Thoracic aorta (tissue), 2 donors: Measurements from ENCODE around the gene CACNA2D2. TPM values are rescaled to one million over a fixed set of nuclear protein-coding genes. Genes with fewer than 3 reads are reported as not detected.

Experiments
- ATAC-seq: fragments of 150-250 bp; one replicate; pipeline ENCODE4 v1.8.0; 2017; ENCODE audit warnings: low read depth; ENCODE audit not compliant: insufficient number of reproducible peaks, low FRiP score
- DNase-seq: peaks from one replicate; pipeline ENCODE4 v3.0.0-alpha.2; 2020; ENCODE audit warnings: low spot score
- H3K27ac ChIP-seq, 2 donors: fragments of 200-600 bp; sonication (generic); 1 replicate in 1 of 2; 2 replicates in 1 of 2; pipeline ENCODE4 v1.5.1; 2016; ENCODE audit warnings: mild to moderate bottlenecking in 2 of 2, moderate library complexity in 2 of 2
- H3K27me3 ChIP-seq: fragments of 200-600 bp; sonication (generic); replicated peaks from 2 replicates; pipeline ENCODE4 v1.6.0; 2016; ENCODE audit warnings: mild to moderate bottlenecking; ENCODE audit not compliant: insufficient read depth
- H3K36me3 ChIP-seq: fragments of 200-600 bp; sonication (generic); one replicate; pipeline ENCODE4 v1.5.1; 2016
- H3K4me1 ChIP-seq, 2 donors: fragments of 200-600 bp; sonication (generic); 1 replicate in 1 of 2; 2 replicates in 1 of 2; pipeline versions ENCODE4 v1.5.1 to v1.6.0; 2016; ENCODE audit warnings: low read depth in 2 of 2, mild to moderate bottlenecking in 1 of 2; ENCODE audit not compliant: control insufficient read depth in 1 of 2
- H3K4me3 ChIP-seq: fragments of 200-600 bp; sonication (generic); 2 replicates; pipeline ENCODE4 v1.5.1; 2016; ENCODE audit warnings: mild to moderate bottlenecking
- H3K9me3 ChIP-seq: fragments of 200-600 bp; sonication (generic); 2 replicates; pipeline ENCODE4 v1.5.1; 2016
- total RNA-seq, 2 donors: library from RNA; depleted of rRNA; stranded (reverse); fragments of >200 nt; gene quantifications; one replicate each; pipeline versions ENCODE4 v1.1.0 to v1.2.3, GENCODE V29; 2016
- TF ChIP-seq, protein P1 (sequence below): fragments of 200-600 bp; sonication (generic); IDR thresholded peaks from one replicate; pipeline ENCODE4 v1.5.1; 2019; ENCODE audit warnings: antibody characterized with exemption

Gene CACNA2D2
- total RNA-seq, 2 donors from 2014 or later = 2.3 to 4.2 TPM

DNA sequence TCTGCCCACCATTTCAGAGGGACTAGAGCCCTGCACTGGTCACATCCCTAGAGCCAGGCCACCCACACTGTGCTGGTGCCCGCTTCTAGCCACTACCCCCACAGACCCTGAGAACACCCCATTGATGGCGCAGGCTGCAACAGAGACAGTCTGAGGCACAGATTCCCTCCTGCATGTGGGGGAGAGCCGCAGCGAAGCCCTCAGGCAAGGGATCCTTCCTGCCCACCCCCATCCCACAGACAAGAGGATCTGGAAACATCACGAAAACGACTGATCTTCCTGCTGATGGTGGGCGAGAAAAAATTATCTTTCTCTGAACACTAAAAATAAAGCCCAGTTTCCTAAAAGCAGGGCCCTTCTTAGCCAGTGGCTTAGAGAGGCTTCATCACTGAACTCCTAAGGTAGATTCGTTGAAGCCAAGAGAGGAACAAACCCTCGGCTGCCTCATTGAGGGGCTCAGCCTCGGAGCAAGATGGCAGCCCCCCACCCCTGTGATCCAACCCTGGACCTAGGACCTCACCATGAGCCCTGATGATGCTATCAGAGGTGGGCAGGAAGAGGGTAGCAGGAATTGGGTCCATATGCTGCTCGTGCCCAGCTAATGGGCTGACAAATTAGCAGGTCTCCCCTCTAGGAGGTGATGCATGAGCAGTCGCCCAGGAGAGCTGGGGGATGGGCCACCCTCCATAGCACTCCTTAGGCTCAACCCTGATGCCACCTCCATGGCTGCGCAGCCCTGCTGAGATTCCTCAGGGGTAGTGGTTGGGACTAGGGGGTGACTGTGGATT is 54.5 kb downstream of the CACNA2D2 start:
- ATAC-seq (no peak), DNase-seq (no peak)
- H3K4me3 ChIP-seq = no peak overlapping the region
- H3K9me3 ChIP-seq = no peaks in the 10 kb centered on the region
- H3K4me1 ChIP-seq = peaks cover 3 to 14% of the 10 kb centered on the region in 2 donors
- H3K36me3 ChIP-seq = no peaks in the 10 kb centered on the region
- H3K27me3 ChIP-seq = no peaks in the 10 kb centered on the region
- H3K27ac ChIP-seq = no peak overlapping the region
- TF ChIP-seq, protein P1, sequence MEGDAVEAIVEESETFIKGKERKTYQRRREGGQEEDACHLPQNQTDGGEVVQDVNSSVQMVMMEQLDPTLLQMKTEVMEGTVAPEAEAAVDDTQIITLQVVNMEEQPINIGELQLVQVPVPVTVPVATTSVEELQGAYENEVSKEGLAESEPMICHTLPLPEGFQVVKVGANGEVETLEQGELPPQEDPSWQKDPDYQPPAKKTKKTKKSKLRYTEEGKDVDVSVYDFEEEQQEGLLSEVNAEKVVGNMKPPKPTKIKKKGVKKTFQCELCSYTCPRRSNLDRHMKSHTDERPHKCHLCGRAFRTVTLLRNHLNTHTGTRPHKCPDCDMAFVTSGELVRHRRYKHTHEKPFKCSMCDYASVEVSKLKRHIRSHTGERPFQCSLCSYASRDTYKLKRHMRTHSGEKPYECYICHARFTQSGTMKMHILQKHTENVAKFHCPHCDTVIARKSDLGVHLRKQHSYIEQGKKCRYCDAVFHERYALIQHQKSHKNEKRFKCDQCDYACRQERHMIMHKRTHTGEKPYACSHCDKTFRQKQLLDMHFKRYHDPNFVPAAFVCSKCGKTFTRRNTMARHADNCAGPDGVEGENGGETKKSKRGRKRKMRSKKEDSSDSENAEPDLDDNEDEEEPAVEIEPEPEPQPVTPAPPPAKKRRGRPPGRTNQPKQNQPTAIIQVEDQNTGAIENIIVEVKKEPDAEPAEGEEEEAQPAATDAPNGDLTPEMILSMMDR = no peak

DNA sequence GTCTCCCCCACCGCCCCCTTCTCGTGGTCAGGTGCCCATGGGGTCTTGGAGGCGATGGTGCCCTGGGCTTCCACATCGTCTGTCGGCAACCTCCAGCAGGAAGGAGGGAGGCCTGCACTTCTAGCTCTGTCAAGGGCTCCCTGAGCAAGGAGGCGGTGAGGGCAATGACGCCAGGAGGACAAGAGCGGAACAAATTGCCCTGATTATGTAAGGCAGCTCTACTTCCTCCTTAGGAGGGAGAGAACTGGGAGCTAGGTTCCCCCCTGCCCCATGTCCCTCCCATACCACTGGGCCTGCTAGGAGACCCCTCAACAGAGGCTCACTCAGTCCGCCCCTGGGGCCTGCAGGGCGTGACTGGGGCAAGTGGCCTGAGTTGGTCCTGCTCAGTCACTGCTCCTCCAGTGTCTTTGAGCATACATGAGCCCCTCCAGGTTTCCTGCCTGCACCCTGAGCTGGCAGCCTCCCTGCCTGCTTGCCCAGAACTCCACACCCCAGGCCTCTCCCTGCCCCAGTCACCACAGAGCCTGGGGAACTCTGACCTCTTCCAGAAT is 56.1 kb downstream of the CACNA2D2 start:
- Histone ChIP-seq H3K4me3 (no peak overlapping the region), H3K36me3 (no peaks in the 10 kb centered on the region), H3K27ac (no peak overlapping the region), H3K27me3 (no peaks in the 10 kb centered on the region), H3K4me1 (peaks cover 3 to 14% of the 10 kb centered on the region in 2 donors), H3K9me3 (no peaks in the 10 kb centered on the region)
- no peak for DNase-seq
- TF ChIP-seq, protein P1 = no peak
- ATAC-seq = no peak

GRCh38 chr3:50445919-50446318 is 57.5 kb downstream of the CACNA2D2 start:
- TF ChIP-seq, protein P1 = no peak
- H3K27ac ChIP-seq = no peak overlapping the region
- peaks cover 2 to 11% of the 10 kb centered on the region in 2 donors for H3K4me1 ChIP-seq
- no peak overlapping the region for H3K4me3 ChIP-seq
- DNase-seq = no peak
- ATAC-seq = no peak
- H3K36me3 ChIP-seq = no peaks in the 10 kb centered on the region
- H3K9me3 ChIP-seq = no peaks in the 10 kb centered on the region
- H3K27me3 ChIP-seq = no peaks in the 10 kb centered on the region

GRCh38 chr3:50444782-50445181 is 58.7 kb downstream of the CACNA2D2 start:
- no peaks in the 10 kb centered on the region for H3K27me3 ChIP-seq
- no peak overlapping the region for H3K27ac ChIP-seq
- no peaks in the 10 kb centered on the region for H3K9me3 ChIP-seq
- H3K36me3 ChIP-seq = no peaks in the 10 kb centered on the region
- TF ChIP-seq, protein P1 = no peak
- ATAC-seq (no peak), DNase-seq (no peak)
- H3K4me3 ChIP-seq = no peak overlapping the region
- H3K4me1 ChIP-seq = no peaks in the 10 kb centered on the region

- Histone ChIP-seq H3K4me1 (no peaks in the 10 kb centered on the region), H3K4me3 (no peak overlapping the region), H3K27ac (no peak overlapping the region), H3K36me3 (no peaks in the 10 kb centered on the region), H3K9me3 (no peaks in the 10 kb centered on the region), H3K27me3 (no peaks in the 10 kb centered on the region)
- TF ChIP-seq, protein P1 = no peak
- DNase-seq (no peak), ATAC-seq (no peak)
Measured at GRCh38 chr3:50444213-50444612, 59.2 kb downstream of the CACNA2D2 start.
